Gastrocnemius medialis (tissue), 4 donors: ENCODE measurements around the gene RPGR.

Source experiments
- CTCF ChIP-seq, 5 experiments: fragments of 450-650 bp in 3 of 5; fragments of 200-600 bp in 2 of 5; sonication (generic) in 2 of 5; IDR thresholded peaks in 4 of 5; conservative IDR thresholded peaks in 1 of 5; 1 replicate in 4 of 5; 2 replicates in 1 of 5; pipeline ENCODE4 v1.5.1; 2016 to 2019; ENCODE audit warnings: antibody characterized with exemption in 5 of 5, mild to moderate bottlenecking in 3 of 5, moderate library complexity in 3 of 5
- POLR2A ChIP-seq, 2 donors: fragments of 450-650 bp; IDR thresholded peaks; one replicate each; pipeline ENCODE4 v1.6.1; 2017; ENCODE audit warnings: antibody characterized with exemption in 2 of 2, mild to moderate bottlenecking in 2 of 2, moderate library complexity in 2 of 2

- TF ChIP-seq CTCF (IDR thresholded peaks at IDR 0.05 in 4 of 5, conservative IDR thresholded peaks at IDR 0.05 in 1 of 5) (no peak), POLR2A (IDR thresholded peaks at IDR 0.05) (no peak)
These were observed 49.4 kb upstream of the RPGR start for GRCh38 chrX:38376747-38377146.
